SH-SY5Y (cell line): ENCODE measurements around the gene ENO4.

ENCODE experiments used
- GATA2 ChIP-seq: IDR thresholded peaks from 2 replicates; pipeline ENCODE4 v1.6.1; 2011; ENCODE audit warnings: mild to moderate bottlenecking, low read depth, low read length
- GATA3 ChIP-seq: IDR thresholded peaks from 2 replicates; pipeline ENCODE4 v1.6.1; 2011; ENCODE audit warnings: low read depth, mild to moderate bottlenecking, low read length, moderate library complexity

GRCh38 chr10:116931806-116932205 is 82.5 kb downstream of the ENO4 start:
- TF ChIP-seq GATA3 (no peak), GATA2 (no peak)
